BLaER1 treated with 17β-estradiol and CSF1 and Interleukin-3, amounts not matched to agents 10 nM and 100 nM (cell line): ENCODE data around the gene ABTB2.

Experiments
- H3K27ac ChIP-seq, 11 experiments: shearing (Covaris generic); formaldehyde crosslinking; 2 replicates each; pipeline ENCODE4 v1.8.1; 2022
- H3K27me3 ChIP-seq, 11 experiments: shearing (Covaris generic); formaldehyde crosslinking; 2 replicates each; pipeline ENCODE4 v1.8.1; 2022
- H3K36me3 ChIP-seq, 11 experiments: shearing (Covaris generic); formaldehyde crosslinking; 2 replicates each; pipeline ENCODE4 v1.8.1; 2022
- H3K4me1 ChIP-seq, 10 experiments: shearing (Covaris generic); formaldehyde crosslinking; 2 replicates each; pipeline ENCODE4 v1.8.1; 2022
- H3K4me2 ChIP-seq, 11 experiments: shearing (Covaris generic); formaldehyde crosslinking; 2 replicates each; pipeline ENCODE4 v1.8.1; 2022
- H3K4me3 ChIP-seq, 10 experiments: shearing (Covaris generic); formaldehyde crosslinking; 2 replicates each; pipeline ENCODE4 v1.8.1; 2022
- H3K9ac ChIP-seq, 11 experiments: shearing (Covaris generic); formaldehyde crosslinking; 2 replicates each; pipeline ENCODE4 v1.8.1; 2022
- H3K9me3 ChIP-seq, 11 experiments: shearing (Covaris generic); formaldehyde crosslinking; replicated peaks in 1 of 11; 2 replicates each; pipeline ENCODE4 v1.8.1; 2022
- H4K20me1 ChIP-seq, 11 experiments: shearing (Covaris generic); formaldehyde crosslinking; 2 replicates each; pipeline ENCODE4 v1.8.1; 2022
- Cebpa-rat ChIP-seq, 11 experiments: shearing (Covaris generic); IDR thresholded peaks; 2 replicates each; pipeline ENCODE4 v1.8.1; 2022

Gene ABTB2

GRCh38 chr11:34105079-34105956 lies 252.5 kb downstream of the ABTB2 start, which contains the start of gene NAT10:
NAT10 (plus strand) TSS chr11:34105629; CDS start chr11:34108226, 2,597 bp downstream.
- Histone ChIP-seq H3K27me3 (no peaks in the 10 kb centered on the region), H3K27ac (peak within 1 kb of the TSS; percentile 87 to 97 (median 93)), H3K4me1 (peaks cover 32 to 54% (median 44%) of the 10 kb centered on the region in 10 experiments), H4K20me1 (peaks cover 0 to 15% (median under 1%) of the 10 kb centered on the region in 11 experiments; a peak in 4 of 22 replicates), H3K4me3 (peak within 1 kb of the TSS; percentile 75 to 94 (median 87)), H3K36me3 (peaks cover 44 to 66% (median 62%) of the 10 kb centered on the region in 11 experiments), H3K4me2 (peak within 1 kb of the TSS; percentile 78 to 96 (median 91)), H3K9ac (peak within 1 kb of the TSS; percentile 88 to 99 (median 93)), H3K9me3 (no peaks in the 10 kb centered on the region)
- no peak for TF ChIP-seq Cebpa-rat (IDR thresholded peaks at IDR 0.05)

- Histone ChIP-seq H3K27me3 (no peaks in the 10 kb centered on the region), H3K27ac (peak overlapping the region; percentile 87 to 97 (median 93)), H3K9ac (peak overlapping the region; percentile 88 to 99 (median 93)), H4K20me1 (peaks cover 0 to 18% (median 1%) of the 10 kb centered on the region in 11 experiments; a peak in 4 of 22 replicates), H3K36me3 (peaks cover 44 to 66% (median 62%) of the 10 kb centered on the region in 11 experiments), H3K4me3 (peak overlapping the region; percentile 75 to 94 (median 87)), H3K4me2 (peak overlapping the region; percentile 72 to 93 (median 86)), H3K9me3 (no peaks in the 10 kb centered on the region), H3K4me1 (peaks cover 32 to 54% (median 44%) of the 10 kb centered on the region in 10 experiments)
- TF ChIP-seq Cebpa-rat (IDR thresholded peaks at IDR 0.05) = no peak
Observed at GRCh38 chr11:34104680-34105078, 253.1 kb downstream of the ABTB2 start.
